RWPE1 (cell line): ENCODE data around the gene EFTUD2.

Source experiments
- CTCF ChIA-PET: fragments of 350-600 bp; sonication (Branson Sonifier 250); formaldehyde crosslinking; extraction: SDS; loops from one replicate; lab custom pipeline; 2021; lab: Yijun Ruan, JAX
- POLR2A ChIA-PET: fragments of 400-600 bp; formaldehyde crosslinking; extraction: SDS; loops from one replicate; lab custom pipeline; 2020; ENCODE audit warnings: antibody characterized with exemption; ENCODE audit not compliant: low non-redundant PET; lab: Yijun Ruan, JAX
- DNase-seq: peaks from one replicate; pipeline ENCODE4 v3.0.0; 2012; ENCODE audit warnings: low spot score
- H3K27ac ChIP-seq: fragments of 450-650 bp; 2 replicates; pipeline ENCODE4 v1.5.1; 2017
- CTCF ChIP-seq: fragments of 450-650 bp; conservative IDR thresholded peaks from 2 replicates; pipeline ENCODE4 v1.5.1; 2017; ENCODE audit warnings: low read depth, mild to moderate bottlenecking

The EFTUD2 gene

GRCh38 chr17:44912763-44913544 lies 13.7 kb upstream of the EFTUD2 start:
- no peak for TF ChIP-seq CTCF
- CTCF ChIA-PET: interaction anchor here (0.7 kb wide), 1 partner anchor 111 kb away, joined by 3 read pairs; no protein-coding TSS in a partner anchor
- H3K27ac ChIP-seq: peak overlapping the region; percentile 91; the same call in 1 of the 2 replicates
- no peak for DNase-seq
- POLR2A ChIA-PET: interaction anchor here (0.6 kb wide), 1 partner anchor 223 kb away, joined by 3 read pairs; the partner anchor contains the start of gene ACBD4

- H3K27ac ChIP-seq: peak overlapping the region; percentile 83
- ChIA-PET CTCF (interaction anchor here (0.7 kb wide), 1 partner anchor 19 kb away, joined by 3 read pairs; no protein-coding TSS in a partner anchor), POLR2A (no interaction called here)
- TF ChIP-seq CTCF: no peak
- no peak for DNase-seq
Measured at GRCh38 chr17:44911133-44912001, 12.1 kb upstream of the EFTUD2 start.

- ChIA-PET CTCF (interaction anchor here (0.7 to 0.9 kb wide), 5 partner anchors 10 to 188 kb away, joined by 3 to 6 read pairs (median 3); no protein-coding TSS in a partner anchor), POLR2A (interaction anchor here (0.6 to 0.7 kb wide), 2 partner anchors 8 to 12 kb away, joined by 3 to 4 read pairs; no protein-coding TSS in a partner anchor)
- TF ChIP-seq CTCF: no peak
- no peak for DNase-seq
- H3K27ac ChIP-seq: peak overlapping the region; percentile 83
Measured at GRCh38 chr17:44910231-44911106, 11.2 kb upstream of the EFTUD2 start.

DNA sequence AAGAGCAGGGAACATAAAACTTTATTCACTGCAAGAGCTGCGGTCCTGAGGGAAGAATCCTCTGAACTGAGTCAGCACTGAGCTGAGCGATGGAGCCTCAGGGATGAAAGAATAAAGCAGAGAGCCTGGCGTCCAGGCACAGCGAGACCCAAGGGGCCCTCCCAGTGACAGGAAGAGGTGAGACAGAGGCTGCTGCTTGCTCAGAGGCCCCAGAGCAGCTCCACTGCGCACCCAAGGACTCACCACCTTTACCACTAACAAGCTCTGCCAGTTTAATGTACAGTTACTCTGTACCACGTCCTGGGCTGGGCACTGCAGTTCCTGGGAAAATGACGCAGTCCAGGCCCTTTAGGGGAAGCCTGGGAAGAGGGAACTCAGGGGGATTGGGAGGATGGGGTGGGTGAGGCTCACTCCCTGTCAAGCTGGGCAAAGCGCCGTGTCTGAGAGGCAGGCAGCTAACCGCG lies 10.5 kb upstream of the EFTUD2 start:
- DNase-seq: peak; percentile 68
- POLR2A ChIA-PET: interaction anchor here (0.6 to 0.7 kb wide), 3 partner anchors 7 to 29 kb away, joined by 3 to 6 read pairs (median 4); no protein-coding TSS in a partner anchor

DNA sequence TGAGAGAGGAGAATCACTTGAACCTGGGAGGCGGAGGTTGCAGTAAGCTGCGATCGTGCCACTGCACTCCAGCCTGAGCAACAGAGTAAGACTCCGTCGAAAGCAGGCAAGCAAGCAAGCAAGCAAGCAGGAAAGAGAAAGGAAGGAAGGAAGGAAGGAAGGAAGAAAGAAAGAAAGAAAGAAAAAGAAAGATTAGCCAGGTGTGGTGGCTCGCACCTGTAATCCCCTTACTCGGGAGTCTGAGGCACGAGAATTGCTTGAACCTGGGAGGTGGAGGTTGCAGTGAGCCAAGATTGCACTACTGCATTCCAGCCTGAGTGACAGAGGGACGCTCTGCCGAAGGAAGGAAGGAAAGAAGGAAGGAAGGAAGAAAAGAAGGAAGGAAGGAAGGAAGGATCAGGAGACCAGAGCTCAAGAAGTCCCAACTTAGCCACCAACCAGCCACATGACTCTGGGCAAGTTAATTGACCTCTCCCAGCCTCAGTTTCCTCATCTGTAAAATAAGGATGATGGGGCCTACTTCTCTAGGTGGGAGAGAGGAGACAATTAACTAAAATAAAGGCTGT lies 9.6 kb upstream of the EFTUD2 start:
- no peak for DNase-seq
- peak overlapping the region; percentile 80 for H3K27ac ChIP-seq
- POLR2A ChIA-PET: no interaction called here
- CTCF ChIA-PET: no interaction called here
- TF ChIP-seq CTCF: no peak

More for the DNA sequence above, 10.5 kb upstream of the EFTUD2 start:
- CTCF ChIA-PET: interaction anchor here (0.5 to 0.9 kb wide), 4 partner anchors 10 to 189 kb away, joined by 3 to 6 read pairs (median 4); no protein-coding TSS in a partner anchor
- H3K27ac ChIP-seq: peak overlapping the region; percentile 83
- no peak for TF ChIP-seq CTCF
